Measurements from ENCODE around the gene SPINT3.

DNA sequence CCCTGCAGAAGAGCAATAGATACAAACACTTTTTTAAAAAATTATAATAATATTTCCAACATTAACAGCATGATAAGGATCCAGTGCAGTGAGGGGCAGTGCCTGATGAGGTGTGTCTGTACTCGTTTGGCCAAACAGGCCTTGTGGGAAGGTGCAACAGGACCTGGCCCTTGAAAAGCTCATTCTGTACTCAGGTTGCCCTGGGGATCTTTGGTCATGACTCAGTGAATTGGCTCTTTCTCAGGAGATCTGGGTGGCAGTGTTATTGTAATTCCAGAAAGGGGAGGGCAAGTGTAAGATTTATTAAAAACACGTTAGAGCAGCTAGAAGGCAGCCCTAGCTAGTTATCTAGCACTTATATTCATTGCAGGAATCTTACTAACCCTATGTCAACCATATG is 2.9 kb upstream of the SPINT3 start:
- TF ChIP-seq, protein P1, sequence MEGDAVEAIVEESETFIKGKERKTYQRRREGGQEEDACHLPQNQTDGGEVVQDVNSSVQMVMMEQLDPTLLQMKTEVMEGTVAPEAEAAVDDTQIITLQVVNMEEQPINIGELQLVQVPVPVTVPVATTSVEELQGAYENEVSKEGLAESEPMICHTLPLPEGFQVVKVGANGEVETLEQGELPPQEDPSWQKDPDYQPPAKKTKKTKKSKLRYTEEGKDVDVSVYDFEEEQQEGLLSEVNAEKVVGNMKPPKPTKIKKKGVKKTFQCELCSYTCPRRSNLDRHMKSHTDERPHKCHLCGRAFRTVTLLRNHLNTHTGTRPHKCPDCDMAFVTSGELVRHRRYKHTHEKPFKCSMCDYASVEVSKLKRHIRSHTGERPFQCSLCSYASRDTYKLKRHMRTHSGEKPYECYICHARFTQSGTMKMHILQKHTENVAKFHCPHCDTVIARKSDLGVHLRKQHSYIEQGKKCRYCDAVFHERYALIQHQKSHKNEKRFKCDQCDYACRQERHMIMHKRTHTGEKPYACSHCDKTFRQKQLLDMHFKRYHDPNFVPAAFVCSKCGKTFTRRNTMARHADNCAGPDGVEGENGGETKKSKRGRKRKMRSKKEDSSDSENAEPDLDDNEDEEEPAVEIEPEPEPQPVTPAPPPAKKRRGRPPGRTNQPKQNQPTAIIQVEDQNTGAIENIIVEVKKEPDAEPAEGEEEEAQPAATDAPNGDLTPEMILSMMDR (IDR thresholded peaks at IDR 0.05) = no peak
- no peak for TF ChIP-seq POLR2A (IDR thresholded peaks at IDR 0.05)
